Measurements from ENCODE around the gene ZNF148.
A peak's percentile ranks its signal among the peaks of the same experiment; 100 is the strongest.

The ZNF148 gene

DNA sequence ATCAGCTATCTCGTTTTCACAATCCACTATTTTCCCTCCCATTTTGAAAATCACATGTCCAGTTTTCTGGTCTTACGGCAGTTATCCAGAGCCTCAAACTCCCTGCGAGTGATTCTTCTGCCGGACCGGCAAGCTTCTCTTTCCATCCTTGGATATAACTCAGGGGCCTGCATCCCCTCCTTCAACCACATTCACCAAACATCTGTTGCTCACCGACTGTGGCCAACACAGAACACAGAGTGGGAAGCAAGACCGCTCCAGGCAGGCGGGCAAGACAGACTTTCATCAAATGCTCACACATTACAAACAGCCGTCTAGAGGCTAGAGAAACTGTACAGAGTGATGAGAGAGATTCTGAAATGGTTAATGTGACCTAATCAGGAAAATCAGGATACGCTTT is 154.9 kb downstream of the ZNF148 start:
- DNase-seq: no peak

DNA sequence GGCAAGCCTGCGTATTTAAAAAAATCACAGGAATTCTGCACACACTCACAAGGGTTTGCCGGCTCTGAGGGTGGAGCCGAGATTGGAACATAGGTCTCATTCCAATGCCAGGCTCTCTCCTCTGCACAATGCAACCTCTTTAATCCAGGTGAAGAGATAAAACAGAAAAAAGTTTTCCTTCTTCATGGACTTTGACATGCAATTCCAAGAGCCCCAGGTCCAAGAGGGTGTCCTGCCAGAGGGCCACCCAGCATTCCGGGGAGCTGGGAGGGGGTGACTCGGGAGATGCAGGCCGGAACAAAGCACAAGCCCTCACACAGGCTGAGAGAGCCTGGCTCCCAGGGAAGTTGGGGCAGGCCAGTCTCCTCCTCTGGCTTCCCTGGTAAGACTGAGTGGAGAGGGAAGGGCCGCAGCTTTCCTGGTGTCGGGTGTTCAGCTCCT is 155.8 kb downstream of the ZNF148 start:
- no peak for DNase-seq

DNA sequence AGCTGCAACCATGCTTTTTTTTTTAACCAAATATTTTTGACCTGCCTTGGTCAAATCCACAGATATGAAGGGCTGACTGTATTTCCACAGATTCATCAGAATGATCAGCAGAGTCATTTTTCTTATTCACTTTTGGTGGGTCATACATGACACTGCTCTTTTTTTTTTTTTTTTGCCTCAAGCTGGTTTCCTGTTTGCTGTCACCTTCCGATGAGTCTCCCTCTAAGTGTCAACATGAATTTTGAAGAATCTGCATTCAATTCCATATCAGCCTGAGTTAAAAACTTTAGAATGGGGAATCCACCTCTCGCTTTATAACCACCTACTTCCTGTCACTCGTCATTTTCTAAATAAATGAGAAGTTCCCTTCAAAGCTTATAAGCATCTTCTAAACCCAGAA is 160.4 kb downstream of the ZNF148 start:
- peak in 1 of 2 donors; percentile 6 for DNase-seq

DNA sequence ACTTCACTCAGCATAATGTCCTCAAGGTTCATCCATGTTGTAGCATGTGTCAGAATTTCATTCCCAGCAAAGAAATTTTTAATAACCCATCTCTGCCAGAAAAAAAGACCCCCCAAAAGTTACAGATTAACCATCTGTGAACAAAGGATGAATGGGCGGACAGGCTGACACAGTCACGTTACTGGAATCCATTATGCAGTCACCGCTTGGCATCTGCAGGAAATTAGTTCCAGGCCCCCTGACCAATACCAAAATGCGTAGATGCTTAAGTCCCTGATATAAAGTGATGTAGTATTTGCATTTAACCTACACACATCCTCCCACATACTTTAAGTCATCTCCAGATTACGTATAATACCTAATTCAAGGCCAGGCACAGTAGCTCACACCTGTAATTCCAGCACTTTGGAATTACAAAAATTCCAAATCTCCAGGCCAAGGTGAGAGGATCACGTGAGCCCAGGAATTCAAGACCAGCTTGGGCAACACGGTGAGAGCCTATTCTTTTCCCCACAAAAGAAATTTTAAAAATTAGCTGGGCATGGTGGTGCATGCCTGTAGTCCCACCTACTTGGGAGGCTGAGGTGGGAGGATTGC is 161.1 kb downstream of the ZNF148 start:
- no peak for DNase-seq

DNA sequence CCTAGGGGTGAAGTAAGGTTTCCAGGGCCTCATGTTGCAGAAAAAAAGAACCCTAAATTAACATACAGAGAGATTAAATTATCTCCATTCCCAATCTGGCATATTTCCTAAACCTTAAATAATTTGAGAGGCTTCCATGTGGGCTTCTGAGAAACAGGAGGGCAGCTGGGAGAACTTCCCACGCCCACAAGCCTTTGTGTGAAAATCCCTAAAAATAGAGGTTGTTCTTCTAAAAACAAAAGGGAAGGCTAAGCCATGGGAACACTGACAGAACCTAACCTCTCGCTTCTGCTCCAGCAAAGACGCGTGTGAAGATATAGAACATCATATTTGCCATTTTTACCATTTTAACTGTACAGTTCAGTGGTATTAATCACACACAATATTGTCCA is 161.8 kb downstream of the ZNF148 start:
- DNase-seq: no peak

DNA sequence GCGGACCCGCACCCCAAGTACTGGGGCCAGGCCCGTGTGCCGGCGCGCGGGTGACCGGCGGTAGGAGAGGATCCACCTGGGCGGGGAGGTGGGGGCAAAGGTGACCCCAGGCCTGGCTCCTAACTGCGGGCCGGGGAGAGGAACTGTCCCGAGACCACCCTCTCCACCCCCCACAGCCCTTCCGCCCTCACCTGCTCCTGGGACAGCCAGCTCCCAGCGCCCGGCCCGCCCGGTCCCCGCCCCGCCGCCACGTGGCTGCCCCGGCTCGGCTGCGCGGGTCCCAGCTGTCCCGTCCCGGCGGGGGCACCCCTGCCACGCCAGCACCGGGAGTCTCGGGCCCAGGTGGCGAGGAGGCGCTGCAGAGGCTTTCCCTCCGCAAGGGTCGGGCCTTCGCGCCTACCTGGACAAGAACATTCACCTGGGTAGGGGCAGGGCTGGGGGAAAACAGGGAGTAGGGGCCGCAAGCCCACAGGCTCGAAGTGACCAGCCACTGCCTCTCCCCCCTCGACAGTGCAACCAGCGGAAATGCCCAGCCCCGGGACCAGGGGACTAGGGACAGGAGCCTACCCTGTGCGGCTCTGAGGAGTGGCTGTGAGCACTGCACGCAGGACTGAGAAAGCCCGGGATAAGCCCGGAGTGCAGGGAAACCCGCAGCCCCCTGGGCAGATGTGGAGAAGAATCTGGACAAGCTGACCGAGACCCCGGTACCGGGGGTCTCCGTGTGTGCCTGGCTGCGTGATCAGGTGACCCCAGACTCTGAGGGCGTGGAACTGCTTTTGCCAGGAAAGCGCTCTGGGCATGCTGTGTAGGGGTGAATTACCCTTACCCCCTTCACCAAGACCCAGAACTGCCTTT is 162.4 kb downstream of the ZNF148 start, which contains the start of gene SLC12A8:
Gene SLC12A8, minus strand, starts transcription at position 240 of the 855 bp plus-strand sequence. CDS start 1,399 bp downstream, outside the sequence.
- DNase-seq: no peak

DNA sequence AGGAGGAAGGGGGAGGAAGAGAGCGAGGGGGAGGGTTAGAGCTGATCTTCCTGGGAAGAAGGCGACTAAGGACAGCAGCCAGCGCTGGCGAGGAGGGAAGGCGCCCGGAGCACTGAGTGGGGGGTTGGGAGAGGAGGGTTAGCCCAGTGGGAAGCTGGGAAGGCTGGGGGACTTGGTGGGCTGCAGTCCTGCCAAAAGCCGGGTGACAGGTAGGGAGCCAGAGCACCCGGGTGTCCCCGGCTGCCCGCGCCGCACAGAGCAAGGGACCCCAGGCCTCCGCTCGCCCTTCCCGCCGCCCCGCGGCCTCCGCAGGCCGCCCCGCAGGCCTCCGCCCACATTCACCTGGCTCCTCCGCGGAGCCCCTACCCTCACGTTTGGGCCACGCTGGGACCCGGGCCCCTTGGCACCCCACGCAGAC is 163.0 kb downstream of the ZNF148 start:
- no peak for DNase-seq

DNA sequence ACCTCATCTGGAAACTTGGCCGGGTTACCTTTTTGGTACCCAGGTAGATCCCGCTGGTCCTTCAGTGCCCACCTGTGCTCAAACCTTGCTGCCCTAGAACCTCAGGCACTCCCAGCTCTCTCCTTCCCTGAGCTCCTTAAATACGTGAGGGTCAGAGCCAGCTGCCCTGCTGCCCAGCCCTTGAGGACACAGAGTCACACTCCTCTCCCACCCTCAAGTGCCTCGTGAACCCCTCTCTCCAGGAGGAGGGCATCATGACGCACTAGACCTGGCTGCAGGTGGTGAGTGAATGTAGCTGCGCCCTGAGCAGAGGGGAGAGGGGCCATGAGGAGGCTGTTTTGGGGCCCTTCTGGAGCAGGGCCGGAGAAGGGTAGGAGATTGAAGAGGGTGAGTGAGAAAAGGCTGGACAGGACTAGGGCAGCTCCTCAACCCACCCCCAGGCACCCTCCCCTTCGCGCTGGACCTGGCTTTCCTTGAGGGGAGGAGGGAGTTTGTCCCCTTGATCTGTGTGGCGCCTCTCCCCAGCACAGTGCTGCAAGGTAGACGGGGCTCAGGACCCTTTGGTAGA is 163.5 kb downstream of the ZNF148 start:
- no peak for DNase-seq

DNA sequence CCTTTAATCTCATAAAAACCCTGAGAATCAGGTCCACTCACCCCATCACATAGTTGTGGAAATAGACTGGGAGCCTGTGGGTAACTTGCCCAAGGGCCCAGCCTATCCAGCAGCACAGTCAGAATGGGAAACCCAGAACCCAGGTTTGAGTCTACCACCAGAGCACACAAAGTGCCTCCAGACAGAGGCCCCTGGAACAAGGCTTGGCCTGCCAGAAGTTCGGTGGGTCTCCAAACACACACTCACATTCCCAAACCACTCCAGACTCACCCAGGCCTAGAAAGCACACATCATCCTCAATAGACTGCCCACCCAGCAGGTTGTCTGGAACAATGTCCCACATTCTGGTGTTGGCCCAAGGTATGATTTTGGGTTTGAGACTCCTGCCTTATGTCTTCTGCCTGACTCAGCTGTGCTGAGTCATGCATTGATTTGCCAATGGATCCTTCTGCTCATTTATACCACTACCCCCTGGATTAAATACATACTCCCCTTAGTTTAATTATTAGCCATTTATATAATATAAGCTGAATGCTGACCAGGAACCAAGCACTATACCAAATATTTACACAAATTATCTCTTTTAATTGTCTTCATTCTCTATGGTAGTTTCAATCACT is 167.1 kb downstream of the ZNF148 start:
- no peak for DNase-seq

DNA sequence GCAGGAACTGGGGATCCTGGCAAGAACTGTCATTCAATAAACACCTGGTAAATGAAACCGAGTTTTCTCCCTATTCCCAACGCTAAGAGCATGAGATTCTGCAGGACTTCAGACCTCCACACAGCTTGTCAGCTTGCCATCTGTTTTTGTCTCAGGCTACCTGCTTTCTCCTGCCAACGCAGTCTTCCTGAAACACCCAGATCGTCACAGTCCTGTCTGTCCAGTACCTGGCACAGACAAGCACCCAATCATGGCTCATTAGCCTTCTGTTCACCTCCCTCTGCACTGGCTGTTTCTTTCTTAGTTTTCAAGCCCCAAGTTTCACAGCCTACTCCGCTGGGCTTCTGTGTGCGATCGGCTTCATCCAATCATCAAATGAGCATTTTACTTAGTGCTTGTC is 167.6 kb downstream of the ZNF148 start:
- DNase-seq: no peak

DNA sequence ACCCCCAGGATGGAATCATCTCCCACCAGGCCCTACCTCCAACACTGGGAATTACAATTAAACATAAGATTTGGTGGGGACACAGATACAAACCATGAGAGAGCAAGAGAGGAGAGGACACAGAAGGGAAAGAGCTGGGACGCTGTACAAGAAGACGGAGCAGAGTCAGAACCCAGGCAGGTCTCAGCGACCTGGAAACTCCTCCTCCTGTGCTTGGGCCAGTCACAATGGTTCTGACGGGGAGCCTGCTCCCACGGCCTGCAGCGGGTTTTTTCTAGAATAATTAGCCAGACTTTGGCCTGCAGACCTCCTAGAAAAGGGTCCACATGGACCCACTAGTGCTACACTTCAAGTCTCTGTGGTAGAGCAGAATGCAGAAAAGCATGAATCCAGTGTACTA is 168.2 kb downstream of the ZNF148 start:
- no peak for DNase-seq

DNA sequence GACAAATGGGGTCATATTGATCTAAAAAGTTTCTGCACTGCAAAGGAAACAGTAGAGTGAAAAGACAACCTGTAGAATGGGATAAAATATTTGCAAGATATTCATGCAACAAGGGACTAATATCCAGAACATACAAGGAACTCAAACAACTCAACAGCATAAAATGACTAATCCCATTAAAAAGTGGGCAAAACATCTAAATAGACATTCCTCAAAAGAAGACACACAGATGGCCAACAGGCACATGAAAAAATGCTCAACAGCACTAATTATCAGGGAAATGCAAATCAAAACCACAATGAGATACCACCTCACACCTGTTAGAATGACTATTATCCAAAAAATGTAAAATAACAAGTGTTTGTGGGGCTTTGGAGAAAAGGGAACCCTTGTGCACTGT is 171.4 kb downstream of the ZNF148 start:
- no peak for DNase-seq

DNA sequence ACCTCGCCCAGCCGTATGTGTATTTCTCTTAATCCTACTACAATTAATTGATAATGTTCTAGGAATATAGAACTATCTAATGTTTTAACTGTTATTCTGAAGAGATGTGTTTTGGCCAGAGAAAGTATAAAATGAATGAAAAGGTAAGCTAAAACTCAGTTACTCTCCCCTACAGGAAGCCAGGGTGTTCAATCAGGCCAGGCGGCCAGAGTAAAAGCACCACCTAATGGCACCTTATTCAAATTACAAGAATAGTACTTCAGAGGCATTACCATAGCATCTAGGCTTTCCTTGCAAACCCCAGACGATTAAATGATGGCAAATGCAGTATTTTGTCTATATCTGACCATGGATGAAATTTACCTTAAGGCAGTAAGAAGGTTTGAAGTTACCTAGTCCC is 172.9 kb downstream of the ZNF148 start:
- DNase-seq: peak; percentile 47 to 54

DNA sequence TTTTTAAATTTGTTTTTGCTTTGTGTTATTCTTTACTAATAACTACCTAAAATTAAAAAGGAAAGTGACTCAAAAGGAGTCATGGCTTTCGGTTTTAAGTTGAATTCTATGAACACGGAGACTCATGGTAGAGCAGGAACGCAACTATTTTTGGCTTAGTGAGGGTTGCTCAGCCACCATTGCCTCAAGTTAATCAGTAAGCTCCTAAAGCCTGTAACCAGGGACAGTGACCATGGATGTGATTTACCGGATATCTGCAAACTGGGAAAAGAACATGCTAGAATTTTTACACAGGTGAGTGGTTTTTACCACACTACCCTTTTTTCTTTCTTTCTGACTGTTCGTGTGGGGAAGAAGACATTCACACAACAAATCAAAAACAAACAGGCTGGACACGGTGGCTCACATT is 174.4 kb downstream of the ZNF148 start:
- no peak for DNase-seq

DNA sequence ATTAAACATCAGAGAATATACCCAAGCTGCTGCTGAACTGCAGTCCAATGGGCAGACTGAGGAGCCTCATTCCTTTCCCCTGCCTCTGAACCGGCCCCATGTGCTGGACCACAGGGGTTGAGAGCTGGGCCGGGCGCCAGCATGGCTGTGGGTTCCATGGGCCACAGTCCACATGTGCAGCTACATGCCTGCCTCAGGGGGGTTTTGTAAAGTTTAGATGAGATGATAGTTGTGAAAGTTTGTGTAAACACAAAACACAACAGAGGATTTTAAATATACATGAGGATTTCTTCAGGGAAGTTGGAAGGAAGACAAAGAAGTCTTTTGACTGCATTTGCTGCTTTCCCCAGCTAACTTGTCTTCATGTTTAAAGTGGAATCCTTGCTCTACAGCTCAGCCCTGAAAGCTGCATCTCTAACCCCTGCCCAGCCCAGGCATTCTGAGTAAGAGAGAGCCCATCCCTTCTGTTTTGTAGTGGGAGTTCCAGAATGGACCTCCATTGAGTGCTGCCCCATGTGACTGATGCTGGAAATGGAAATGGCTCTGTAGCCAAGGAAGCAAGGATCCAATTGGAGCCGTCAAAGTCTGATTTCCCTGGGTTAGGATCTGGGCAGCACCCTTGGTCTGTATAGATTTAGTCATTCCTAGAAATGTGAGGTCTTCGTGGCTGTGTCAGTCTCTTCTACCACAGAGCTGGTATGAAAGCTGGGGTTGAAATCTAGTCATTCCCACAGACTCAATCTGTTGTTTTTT is 180.1 kb downstream of the ZNF148 start:
- DNase-seq: no peak

DNA sequence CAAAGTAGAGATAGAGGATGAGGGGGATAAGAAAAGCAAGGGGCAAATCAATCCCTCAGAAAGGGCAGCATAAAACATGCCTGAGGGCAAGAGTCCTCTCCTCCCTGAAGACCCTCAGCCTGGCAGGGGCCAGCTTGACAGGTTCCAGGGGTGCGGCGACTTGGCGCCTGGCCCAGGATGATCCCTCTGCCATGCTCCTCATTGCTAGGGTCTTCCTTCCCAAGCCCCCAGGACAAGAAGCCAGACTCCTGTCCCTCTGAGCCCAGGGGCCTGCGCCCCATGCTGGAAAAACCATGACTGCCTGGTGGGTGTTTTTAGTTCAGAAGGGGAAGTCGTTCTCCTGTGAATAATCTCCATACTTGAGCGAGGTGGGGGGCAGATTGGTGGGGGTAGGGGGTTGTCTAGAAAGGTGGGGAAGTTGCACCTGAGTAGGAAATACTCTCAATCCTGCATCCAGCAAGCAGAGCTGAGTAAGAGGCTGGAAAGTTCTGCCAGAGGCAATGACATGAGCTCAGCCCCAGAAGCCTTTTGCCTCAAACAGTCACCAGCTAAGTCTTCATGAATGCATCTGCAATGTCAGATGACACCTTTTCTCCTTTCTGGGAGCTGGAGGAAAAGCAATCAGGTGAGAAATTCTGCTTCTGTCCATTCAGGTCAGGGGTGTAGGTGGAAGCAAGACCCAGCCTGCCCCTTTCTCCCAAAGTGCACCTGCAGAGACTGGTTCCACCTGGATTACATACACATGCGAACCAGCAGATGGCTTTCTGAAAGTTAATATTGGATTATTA is 180.9 kb downstream of the ZNF148 start:
- no peak for DNase-seq

DNA sequence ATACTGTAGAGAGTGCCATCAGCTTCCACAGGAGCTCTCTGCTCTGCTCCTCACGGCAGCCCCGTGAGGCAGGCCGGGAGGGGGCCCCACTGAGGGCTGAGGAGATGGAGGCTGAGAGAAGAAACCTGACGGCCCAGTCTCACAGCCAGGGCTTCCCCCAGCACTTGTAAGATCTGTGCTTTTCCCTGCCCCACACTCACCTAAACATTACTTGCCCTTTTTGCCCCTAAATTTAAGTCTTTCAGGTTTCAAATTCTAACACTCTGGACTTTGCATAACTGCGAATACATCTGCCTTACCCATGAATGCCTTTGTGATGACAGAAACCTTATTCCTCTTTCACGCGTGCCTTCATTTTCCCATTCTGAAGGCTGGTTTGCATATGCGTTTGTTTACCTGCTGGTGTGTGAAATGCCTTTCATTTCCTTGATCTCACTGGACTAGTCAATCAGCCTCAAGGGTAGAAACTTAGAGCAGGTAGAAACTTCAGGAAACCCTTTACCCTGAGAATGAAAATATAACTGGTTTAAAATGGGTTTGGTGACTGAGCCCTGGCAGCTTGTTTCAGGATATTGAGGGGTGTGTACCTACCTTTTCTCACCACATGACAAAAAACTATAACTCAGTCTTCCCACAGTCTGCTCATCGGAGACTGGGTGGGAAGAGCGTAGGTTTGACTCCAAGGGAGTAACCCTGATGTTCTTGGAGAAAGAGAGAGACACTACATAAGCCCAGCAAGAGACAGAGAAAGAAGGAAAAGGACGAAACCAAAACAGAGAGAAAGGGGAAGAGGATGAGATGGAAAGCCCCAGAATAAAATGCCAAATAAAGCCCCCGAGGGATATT is 182.7 kb downstream of the ZNF148 start:
- no peak for DNase-seq

DNA sequence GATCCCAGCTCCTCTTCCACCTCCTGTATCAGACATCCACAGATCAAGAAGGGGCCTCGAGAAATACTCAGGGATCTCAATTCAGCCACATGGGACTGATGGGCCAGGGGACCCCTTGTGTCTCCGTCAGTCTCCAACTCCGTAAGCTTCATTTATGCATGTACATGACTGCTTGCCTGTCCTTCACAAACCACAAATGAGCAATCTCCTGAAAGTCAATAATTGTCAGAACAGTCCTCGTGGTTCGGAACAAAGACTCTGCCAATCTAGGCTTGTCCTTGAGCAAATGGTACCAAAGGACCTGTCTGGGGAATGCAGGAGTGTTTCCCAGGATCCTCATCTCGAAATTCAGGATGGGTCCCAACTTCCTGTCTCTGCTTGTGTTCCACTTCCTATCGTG is 183.4 kb downstream of the ZNF148 start:
- DNase-seq: no peak

DNA sequence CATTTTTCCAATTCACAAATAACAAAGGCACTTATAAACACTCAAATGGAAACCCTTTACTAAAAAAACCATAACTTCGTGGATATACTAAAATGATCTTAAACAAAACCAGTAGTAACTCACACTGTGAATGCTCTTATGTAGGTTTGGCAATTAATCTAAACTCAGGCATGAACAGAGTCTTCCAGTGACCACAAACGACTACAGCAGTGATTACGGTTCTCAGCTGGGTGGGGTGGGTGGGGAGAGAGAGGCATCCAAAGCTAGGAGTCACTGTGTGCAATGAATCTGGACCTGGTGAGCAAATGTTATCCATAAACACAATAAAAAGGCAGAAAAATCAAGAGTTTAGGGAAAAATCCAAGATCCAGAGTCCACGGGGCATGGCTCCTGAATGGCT is 183.9 kb downstream of the ZNF148 start:
- no peak for DNase-seq

DNA sequence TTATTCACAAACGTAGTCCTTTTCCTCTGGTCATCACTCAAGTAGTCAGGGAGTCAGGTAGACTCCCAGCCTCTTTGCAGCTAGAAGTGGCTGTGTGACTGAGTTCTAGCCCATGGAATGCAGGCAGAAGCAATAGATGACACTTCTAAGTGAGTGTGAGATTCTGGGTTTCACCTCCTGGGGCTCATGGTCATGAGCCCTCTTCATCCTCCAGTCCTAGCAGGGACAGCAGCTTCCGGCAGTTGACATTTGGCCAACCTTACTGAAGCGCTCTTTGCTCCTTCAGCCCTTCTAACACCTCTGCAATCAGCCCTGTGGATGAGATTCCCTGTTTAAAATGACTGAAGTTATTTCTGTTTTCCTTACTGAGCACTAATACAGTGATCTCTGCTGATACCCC is 184.3 kb downstream of the ZNF148 start:
- no peak for DNase-seq
